Renal cortical epithelial cell (primary cell): Measurements from ENCODE around the gene TPPP. TPM values are rescaled to one million over a fixed set of nuclear protein-coding genes. Genes with fewer than 3 reads are reported as not detected.

ENCODE experiments used
- DNase-seq: peaks from one replicate; pipeline ENCODE4 v3.0.0-alpha.2; 2011; ENCODE audit warnings: low read depth
- total RNA-seq: library from RNA; depleted of rRNA; stranded (reverse); fragments of >200 nt; gene quantifications from 2 replicates; pipeline ENCODE4 v1.2.3, GENCODE V29; 2014

Gene TPPP
- total RNA-seq, 1 donor from 2014 or later = 0.25 TPM

DNA sequence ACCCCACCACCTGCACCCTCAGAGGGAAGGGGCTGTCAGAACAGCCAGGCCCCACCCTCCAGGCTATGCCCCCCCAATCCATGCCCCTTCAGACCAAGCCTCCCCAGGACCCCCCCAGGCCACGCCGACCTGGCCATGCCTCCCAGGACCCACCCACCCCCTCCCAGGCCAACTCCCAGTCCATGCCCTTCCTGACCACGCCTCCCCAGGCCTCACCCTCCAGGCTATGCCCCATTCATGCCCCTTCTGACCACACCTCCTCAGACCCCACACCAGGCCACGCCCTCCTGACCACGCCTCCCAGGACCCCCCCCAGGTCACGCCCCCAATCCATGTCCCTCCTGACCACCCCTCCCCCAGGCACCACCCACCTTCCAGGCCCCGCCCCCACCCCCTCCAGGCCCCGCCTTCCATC is 27.6 kb downstream of the TPPP start:
- no peak for DNase-seq

DNA sequence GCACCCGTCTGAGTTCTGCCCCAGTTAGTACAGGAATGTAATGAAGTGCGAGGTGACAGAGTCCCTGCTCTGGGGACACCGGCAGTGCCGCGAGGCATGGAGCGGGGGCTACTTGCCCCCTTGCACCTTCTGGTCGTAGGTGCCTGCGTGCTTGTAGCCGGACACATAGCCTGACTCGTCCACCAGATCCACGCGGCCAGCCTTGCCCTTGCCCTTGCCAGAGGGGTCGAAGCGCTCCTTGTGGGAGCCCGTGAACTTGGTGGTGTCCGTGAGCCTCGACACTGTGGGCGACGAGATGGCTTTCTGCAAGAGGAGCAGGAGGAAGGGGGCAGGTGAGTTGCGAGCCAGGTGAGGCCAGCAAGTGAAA is 28.2 kb downstream of the TPPP start:
- no peak for DNase-seq

DNA sequence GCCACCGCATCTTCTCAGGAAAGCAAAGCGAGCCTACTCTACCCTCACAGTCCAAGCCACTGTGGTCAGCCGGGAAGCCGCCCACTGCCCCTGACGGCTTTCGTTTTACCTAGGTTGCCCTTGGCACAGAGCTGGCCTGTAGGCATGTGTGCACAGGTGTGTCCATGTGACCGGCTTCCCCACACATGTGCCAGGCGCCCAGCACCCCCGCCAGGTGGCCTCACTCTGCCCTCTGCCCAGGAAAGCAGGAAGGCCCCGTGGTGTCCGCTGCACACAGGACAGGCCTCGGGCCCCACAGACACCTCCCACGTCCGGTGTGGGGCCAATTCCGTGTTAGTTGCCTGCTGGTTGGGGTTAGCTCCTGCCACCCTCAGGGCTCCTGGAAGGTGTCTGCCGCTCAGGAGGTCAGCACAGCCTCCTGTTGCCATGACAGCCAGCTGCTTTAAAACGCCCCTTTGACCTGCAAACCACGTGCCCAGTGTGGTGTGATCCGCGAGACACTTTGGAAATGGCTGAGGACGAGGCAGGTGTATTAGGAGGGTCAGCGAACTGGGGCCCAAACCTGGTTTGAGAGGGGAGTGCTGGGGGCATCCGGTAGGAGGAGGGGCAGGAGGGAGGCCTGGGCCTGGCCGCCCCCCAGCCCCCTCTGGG is 28.7 kb downstream of the TPPP start:
- no peak for DNase-seq

DNA sequence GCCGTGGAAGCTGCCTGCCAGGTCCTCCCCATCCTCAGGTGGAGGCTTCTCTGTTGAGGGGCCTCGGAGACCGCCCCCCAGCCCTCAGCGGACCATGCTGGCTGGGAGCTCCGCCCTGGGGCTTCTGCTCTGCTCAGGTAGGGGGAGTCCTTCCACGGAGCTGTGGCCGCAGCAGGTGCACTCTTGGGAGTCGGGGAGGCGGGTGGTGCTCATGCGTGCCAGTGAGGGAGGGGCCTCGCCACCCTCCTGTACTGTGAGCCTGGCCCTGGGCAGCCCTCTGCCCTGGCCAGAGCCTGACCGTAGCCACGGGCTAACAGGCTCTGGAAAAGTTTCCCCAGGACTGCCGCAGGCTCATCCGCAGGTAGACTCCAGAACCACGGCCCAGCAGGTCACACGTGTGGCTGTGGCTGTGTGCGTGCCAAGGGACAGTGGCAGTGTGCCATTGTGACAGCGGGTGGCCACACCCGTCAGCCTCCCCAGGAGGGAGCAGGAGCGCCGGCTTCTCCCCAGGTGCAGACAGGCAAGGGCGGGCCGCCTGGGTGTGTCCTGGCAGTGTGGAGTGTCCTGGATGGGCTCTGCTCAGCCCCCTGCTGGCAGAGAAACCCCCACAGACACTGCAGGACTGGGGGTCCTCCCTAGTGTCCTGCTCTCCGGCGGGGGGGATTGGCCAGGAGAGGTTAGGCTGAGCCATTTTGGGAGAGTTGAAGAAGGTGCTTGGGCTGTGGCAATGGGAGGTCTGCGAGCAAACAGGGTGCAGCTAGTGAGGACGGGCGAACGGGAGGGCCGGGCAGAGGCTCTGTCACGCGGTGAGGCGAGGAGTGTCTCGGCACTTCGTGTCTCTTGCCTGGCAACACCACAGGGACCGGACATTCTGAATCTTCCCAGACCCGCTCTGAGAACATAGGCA is 29.5 kb downstream of the TPPP start:
- no peak for DNase-seq

DNA sequence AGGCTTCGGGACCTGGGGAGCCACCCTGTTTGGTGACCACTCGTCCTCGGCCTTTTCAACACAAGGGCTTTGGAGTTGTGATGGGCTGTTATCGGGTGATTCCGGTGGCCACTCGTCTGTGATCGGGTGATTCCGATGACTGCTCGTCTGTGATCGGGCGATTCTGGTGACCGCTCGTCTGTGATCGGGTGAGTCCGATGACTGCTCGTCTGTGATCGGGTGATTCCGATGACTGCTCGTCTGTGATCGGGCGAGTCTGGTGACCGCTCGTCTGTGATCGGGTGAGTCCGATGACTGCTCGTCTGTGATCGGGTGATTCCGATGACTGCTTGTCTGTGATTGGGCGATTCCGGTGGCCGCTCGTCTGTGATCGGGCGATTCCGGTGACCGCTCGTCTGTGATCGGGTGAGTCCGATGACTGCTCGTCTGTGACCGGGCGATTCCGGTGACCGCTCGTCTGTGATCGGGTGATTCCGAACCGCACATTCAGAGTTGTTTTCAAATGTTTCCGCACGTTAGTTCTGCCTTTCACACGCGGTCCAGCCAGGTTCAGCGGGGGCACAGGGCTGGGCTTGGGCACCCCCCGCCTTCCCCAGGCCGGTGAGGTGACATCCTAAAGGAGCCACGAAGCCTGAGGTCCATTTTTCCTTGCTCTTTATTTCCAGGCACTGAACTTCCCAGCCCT is 30.3 kb downstream of the TPPP start:
- DNase-seq = no peak

DNA sequence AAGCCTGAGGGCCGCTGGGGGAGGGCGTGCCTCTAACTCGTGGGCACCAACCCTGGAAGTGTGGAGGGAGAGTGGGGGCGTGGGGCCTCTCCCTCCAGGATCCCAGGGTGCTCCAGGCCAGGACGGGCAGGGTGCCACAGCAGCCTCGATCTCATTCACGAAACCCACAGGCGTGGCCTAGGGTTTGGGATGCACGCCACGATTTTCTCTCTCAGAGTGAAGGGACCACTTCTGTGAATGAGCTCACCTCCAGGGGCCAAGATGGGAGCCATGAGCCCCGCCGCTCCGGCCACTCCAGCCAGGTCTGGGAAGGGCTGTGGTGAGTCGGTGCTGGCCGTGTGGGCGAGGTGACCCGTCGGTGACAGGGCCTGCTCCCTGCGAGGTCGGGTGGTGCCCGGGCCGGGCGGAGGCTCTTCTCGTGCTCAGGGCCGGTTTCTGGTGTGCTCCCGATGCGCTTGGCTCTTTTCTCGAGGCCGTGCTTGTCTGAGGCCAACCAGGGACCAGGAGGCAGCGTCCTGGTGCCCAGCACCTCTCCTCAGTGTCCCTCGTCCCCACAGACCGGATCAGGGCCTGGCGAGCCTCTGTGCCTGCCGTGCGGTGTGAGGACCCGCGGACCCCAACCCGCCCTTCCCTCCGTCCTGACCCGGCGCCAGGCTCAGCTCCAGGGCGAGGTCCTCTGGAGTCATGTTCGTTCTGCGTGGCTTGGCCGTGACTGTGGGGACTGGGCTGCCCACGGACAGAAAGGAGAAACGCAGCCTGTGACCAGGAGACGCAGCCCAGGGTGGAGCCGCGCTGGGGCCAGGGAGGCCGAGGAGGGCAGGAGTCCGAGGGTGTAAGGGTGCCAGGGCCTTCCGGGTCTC is 31.0 kb downstream of the TPPP start:
- no peak for DNase-seq

DNA sequence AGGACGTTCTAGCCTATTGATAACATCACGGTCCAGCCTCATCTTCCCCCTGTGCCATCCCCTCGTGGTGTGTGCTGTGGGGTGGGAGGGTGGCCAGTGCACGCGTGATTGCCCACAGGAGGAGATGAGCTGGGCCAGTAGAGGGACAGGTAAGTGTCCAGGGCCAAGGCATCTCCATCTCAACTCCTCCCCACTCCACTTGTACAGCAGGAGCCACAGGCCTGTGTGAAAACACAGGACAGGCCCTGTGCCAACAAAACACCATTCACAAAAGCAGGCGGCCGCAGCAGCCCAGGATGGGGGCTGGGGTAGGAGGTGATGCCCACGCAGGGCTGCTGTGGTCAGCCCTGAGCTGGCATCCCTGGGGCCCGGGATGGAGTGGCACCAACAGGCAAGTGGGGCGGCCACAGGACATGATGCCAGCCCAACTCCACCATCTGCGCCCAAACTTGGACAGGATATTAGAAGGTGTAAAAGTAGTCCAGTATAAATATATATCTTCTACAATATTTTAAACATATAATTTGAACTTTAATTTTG is 32.6 kb downstream of the TPPP start:
- no peak for DNase-seq

DNA sequence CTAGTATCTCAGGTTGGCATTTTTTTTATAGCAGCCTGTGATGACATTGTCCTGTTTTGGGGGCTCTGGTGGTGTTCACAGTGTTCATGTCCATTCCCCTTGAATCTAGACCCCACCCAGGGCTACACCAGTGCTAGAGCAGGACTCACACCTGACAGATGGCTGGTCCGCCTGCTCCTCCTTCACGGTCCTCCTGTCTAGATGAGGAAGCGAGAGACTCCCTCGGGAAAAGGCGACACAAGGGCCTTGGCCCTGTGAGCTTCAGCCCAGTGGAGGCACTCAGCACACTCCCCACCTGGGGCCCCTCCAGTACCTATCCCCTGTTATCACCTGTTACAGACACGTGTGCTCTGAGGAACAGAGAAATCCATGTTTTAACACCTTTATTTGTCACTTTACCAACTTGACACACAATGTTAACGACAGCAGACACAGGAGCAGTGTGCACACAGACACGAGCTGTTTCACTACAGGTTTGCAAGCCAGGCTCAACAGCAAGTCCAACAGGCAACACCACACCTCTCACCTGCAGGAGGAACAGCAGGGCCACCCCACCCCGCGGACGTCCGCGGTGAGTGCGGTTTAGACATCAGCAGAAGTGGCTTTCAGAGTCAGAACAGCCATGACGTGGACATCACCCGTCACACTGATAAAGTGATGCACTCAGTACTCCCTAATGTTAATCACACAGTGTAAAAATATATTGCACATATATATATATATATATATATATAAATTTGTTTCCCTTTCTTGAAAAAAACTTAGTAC is 33.5 kb downstream of the TPPP start:
- no peak for DNase-seq

DNA sequence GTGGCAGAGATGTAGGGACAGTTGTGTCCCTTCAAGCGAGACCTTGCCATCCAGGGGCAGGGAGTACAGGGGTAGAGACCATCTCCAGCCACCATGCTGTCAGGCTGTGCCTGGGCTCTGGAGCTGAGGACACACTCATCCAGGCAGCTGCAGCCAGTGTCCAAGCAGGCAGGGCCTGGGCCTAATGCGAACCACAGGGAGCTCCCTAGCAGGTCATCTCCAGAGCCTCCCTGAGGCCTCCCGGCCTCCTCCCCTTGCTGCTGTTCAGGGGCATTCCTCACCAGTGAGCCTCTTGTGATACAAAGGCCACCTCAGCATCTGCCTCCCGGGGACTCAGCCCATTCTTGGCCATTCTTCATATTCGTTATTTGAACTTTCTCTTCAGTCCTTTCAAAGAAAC is 35.0 kb downstream of the TPPP start:
- no peak for DNase-seq

DNA sequence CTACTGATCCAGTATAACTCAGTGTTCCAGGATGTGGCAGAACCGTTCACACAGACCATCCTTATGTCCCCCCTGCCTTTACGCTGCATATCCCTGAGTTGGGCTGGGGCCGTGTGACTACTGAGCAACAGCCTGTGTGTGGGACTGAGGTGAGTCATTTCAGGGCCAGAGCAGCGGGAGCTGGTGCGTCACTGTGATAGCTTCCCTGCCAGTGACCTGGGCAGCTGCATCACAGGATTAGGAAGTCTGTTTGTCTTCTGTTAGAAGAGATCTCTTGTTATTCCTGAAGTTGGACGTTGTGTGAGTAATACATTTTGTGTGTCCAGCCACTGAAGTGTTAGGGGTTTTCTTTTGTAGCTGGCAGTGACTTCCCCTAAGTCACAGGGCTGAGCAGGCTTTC is 35.6 kb downstream of the TPPP start:
- peak; percentile 61 for DNase-seq

DNA sequence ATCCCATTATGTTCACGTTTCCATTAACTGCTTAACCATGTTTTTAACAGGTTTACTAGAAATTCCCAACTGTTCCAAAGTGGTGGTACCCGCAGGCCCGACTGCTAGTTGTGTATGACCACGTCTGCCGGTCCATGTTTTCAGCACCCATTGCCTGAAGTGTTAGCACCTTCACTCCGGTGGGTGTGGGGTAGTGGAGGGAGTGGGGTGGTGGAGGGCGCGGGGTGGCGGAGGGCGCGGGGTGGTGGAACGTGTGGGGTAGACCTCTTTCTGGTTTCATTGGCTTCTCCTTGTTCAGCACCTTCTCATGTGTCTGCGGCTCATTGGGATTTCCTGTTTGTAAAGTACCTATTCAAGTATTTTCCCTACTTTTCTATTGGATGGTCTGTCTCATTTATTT is 37.7 kb downstream of the TPPP start:
- DNase-seq = no peak

DNA sequence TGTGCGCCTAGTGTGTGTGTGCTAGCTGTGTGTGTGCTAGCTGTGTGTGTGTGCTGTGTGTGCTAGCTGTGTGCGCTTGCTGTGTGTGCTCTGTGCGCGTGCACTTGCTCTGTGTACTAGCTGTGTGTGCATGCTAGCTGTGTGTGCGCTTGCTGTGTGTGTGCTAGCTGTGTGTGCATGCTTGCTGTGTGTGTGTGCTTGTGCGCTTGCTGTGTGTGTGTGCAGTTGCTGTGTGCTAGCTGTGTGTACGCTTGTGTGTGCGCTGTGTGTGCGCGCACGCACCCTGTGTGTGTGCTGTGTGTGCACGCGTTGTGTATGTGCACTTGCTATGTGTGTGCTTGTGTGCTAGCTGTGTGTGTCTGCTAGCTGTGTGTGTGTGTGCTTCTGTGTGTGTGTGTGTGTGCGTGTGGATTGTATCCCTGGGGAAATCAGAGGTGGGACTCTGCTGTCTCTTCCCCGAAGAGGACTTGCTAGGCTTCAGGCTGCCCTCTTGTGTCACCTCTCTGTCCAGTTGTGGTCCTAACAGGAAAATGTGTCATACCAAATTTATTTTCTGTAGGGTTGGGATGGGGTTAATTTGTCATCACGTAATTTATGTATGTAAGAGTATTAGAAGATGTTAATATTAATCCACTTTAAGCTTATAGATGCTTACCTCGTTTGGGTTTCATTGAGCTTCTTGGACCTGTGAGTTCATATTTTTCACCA is 38.9 kb downstream of the TPPP start:
- DNase-seq = no peak

DNA sequence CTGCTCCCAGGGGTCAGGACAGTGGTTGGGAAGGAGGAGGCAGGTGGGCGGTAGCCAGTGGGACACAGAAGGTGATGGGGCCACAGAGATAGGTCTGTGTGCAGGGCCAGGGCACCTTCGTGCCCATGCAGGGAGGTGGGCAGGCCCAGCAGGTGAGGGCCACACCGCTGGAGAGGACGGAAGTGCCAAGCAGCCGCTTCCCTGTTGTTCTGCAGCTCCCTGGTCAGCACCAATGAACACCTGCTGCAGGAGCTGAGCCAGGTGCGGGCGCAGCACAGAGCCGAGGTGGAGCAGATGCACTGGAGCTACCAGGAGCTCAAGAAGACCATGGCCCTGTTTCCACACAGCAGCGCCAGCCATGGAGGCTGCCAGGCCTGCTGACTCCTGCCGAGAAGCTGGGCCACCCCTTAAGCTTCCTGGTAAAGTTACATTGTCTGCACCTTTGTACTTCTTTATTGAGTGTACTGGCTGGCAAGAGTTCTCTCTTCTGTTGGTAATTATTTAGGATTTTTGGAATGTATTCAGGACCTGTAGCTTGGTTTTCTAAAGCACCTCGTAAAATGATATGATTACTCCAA is 40.3 kb downstream of the TPPP start:
- no peak for DNase-seq

DNA sequence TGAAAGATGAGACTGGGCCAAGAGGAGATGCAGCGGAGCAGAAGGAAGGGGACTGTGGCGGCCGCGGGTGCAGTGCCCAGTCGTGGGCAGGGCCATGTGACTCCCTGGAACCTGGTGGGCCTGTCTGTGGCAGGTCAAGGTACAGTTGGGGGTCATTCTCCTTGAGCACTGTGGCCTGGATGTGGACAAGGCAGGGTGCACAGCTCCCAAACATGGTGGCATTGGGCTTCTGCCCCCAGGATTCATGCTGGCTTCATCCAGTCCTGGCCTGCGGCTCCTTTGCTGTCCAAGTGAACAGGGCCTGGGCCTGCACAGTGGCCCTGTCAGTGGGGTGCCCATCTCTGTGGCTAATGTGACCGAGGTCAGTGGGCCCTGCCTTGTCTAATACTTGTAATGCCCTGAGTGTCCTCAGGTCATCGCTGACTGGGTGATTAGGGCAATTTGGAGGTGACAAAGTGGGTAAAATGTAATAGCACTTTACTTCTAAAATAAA is 41.1 kb downstream of the TPPP start:
- no peak for DNase-seq

DNA sequence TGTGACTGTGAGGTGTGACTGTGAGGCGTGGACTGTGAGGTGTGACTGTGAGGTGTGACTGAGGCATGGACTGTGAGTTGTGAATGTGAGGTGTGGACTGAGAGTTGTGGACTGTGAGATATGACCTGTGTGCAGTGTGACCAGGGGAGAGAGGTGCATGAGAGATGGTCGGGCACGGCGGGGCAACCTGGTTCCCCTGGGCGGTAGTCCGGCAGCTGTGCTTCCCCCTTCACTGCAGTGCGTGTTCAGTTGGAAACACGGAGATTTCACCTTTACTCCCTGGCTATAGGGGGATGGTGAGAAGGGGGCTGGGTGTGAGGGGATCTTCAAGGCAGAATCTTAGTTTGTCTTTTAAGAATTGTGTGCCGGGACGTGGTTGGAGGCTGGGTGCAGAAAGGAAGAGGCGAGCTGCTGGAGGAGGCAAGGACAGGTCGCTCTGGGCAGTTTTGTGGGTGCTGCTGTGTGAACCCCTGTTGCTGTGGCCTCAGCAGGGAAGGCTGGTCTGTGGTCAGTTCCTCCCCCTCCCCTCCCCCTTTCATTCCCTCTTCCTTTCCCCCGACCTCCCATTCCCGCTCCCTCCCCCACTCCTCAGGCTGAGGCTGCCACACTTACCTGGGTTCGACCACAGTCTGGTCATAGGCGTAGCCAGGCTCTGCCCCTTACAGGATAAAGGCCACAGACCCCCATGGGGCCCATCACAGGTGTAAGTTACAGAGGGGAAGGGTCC is 41.7 kb downstream of the TPPP start:
- no peak for DNase-seq

DNA sequence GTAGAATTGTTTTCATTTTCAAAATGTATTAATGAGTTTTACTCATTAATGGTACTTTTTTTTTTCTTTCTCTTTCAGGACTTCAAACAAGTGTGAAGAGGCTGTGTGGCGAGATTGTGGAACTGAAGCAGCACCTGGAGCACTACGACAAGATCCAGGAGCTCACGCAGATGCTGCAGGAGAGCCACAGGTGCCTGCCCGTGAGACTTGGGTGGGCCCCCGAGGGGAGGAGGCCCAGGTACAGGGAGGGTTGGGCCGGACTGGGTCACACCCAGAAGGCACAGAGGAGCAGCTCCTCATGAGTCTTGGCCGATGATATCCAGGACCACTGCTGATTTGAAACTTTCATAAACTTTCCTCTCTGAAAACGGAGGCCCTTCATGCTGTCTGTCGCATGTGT is 45.4 kb downstream of the TPPP start:
- DNase-seq = no peak

DNA sequence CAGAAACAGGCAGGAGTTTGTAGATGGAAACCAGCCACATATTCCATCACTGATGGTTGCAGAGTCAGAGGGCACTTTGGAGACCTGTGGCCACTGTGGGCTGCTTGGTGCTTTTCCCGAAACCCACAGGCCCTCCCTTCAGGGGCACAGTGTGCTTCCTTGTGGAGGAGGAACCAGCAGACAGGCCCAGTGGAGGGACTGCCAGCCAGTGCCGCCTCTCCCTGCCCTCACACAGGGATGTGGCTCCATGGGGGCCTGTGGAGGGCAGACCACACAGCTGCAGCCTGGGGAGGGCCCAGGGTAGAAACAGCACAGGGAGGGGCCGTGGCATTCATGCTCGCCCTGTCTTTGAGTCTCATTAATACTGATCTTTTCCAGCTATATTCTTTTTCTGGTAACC is 45.8 kb downstream of the TPPP start:
- DNase-seq = no peak

DNA sequence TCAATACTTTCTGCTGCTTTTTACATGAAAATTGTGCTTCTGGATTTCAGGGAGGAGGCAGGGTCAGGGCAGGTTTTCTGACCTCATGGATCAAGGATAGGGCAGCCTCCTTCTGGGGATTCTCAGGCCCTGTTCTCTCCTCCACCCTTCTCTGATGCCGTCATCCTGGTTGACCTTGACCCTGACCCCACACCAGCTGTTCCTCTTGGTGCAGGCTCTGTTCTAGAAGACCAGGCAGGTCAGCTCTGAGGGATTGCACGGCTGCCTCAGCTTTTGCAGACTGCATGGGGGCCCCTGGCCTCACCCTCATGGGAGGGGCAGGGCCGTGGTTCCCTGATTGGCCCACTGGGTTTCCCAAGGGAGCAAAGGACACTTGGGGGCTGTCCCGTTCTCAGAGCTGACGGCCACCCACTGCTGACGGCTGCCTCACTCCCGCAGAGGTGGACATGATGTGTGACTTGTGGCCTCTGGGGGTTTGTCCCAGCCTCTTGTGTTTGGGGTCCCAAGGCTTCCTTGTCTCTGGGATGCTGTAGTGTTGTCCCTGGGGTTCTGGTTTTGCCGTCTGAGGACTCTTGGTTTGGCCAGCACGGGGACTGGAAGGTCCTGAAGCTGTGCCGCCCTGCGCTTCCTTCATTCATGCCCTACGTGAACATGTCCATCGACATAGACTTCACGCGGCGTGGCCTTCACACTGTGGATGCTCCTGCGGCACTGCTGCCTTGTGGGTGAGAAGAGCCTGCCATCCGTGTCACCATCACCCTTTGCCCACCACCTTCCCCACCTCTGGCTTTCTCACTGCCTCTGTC is 46.6 kb downstream of the TPPP start:
- no peak for DNase-seq
